Measurements from ENCODE around the gene SORCS2. TPM values are rescaled to one million over a fixed set of nuclear protein-coding genes. Genes with fewer than 3 reads are reported as not detected.

SORCS2 gene
- total RNA-seq, 6 experiments from 2014 or later, result 0.18 to 6.2 (median 3.1) TPM

- WGBS (ENCODE audit: insufficient coverage, low coverage, low lambda C conversion rate, missing lambda C conversion rate), result 75% methylated on average over 2 of the region's 3 CpGs
- no peaks in the 10 kb centered on the region for H3K27me3 ChIP-seq
- no peak overlapping the region for H3K4me3 ChIP-seq
- no peaks in the 10 kb centered on the region for H3K9me3 ChIP-seq
- TF ChIP-seq CTCF (IDR thresholded peaks at IDR 0.05) (no peak), POLR2A (IDR thresholded peaks at IDR 0.05) (no peak)
- no peaks in the 10 kb centered on the region for H3K4me1 ChIP-seq
- ATAC-seq, result no peak
- H3K36me3 ChIP-seq, result no peaks in the 10 kb centered on the region
- H3K27ac ChIP-seq, result no peak overlapping the region
- DNase-seq, result peak in 2 of 3 donors; percentile 17 to 37
- intact Hi-C loops (cut with DNase I), result no loop called here
Observed at GRCh38 chr4:7652906-7653305, 460.6 kb downstream of the SORCS2 start.

GRCh38 chr4:7653510-7654369, 461.4 kb downstream of the SORCS2 start:
- intact Hi-C loops (cut with DNase I), result no loop called here
- TF ChIP-seq CTCF (IDR thresholded peaks at IDR 0.05) (no peak), POLR2A (IDR thresholded peaks at IDR 0.05) (no peak)
- no peaks in the 10 kb centered on the region for H3K36me3 ChIP-seq
- no peaks in the 10 kb centered on the region for H3K9me3 ChIP-seq
- no peak overlapping the region for H3K4me3 ChIP-seq
- DNase-seq (peak in 2 of 3 donors; percentile 31 to 61), ATAC-seq (peak; percentile 17 to 45 (median 34))
- H3K4me1 ChIP-seq, result peaks cover 0 to 3% (median under 1%) of the 10 kb centered on the region in 4 donors
- WGBS (ENCODE audit: insufficient coverage, low coverage, low lambda C conversion rate, missing lambda C conversion rate), result 65% methylated on average over 14 of the region's 23 CpGs
- no peaks in the 10 kb centered on the region for H3K27me3 ChIP-seq
- H3K27ac ChIP-seq, result no peak overlapping the region

GRCh38 chr4:7654550-7655445, 462.5 kb downstream of the SORCS2 start:
- no peak for TF ChIP-seq POLR2A (IDR thresholded peaks at IDR 0.05)
- TF ChIP-seq CTCF (IDR thresholded peaks at IDR 0.05), result no peak
- Histone ChIP-seq H3K9me3 (no peaks in the 10 kb centered on the region), H3K36me3 (no peaks in the 10 kb centered on the region), H3K4me3 (no peak overlapping the region), H3K27me3 (no peaks in the 10 kb centered on the region), H3K27ac (no peak overlapping the region), H3K4me1 (peaks cover 0 to 14% (median 2%) of the 10 kb centered on the region in 4 donors)
- DNase-seq, result peak in 2 of 3 donors; percentile 34 to 41
- WGBS (ENCODE audit: insufficient coverage, low coverage, low lambda C conversion rate, missing lambda C conversion rate), result 79% methylated on average over 16 of the region's 25 CpGs
- no peak for ATAC-seq
- intact Hi-C loops (cut with DNase I), result no loop called here

GRCh38 chr4:7655511-7656243, 463.3 kb downstream of the SORCS2 start:
- intact Hi-C loops (cut with DNase I), result no loop called here
- no peak overlapping the region for H3K27ac ChIP-seq
- H3K4me1 ChIP-seq, result peaks cover 0 to 20% (median 5%) of the 10 kb centered on the region in 4 donors
- no peaks in the 10 kb centered on the region for H3K27me3 ChIP-seq
- no peak overlapping the region for H3K4me3 ChIP-seq
- no peaks in the 10 kb centered on the region for H3K36me3 ChIP-seq
- H3K9me3 ChIP-seq, result no peaks in the 10 kb centered on the region
- WGBS (ENCODE audit: insufficient coverage, low coverage, low lambda C conversion rate, missing lambda C conversion rate), result 72% methylated on average over 3 of the region's 32 CpGs
- TF ChIP-seq CTCF (IDR thresholded peaks at IDR 0.05) (no peak), POLR2A (IDR thresholded peaks at IDR 0.05) (no peak)
- peak in 2 of 3 donors; percentile 17 to 37 for DNase-seq
- ATAC-seq, result no peak

Data from right lobe of liver (tissue), 6 donors.